Stimulated activated CD4-positive, alpha-beta T cell treated with anti-CD3 and anti-CD28 coated beads, TNF-alpha, amount 100 ng/mL, for 24 hours (primary cell): ENCODE measurements around the gene RALGAPA2.
A peak's percentile ranks its signal among the peaks of the same experiment; 100 is the strongest.

ENCODE experiments used
- DNase-seq, 3 experiments: peaks; one replicate each; pipeline ENCODE4 v3.0.0-alpha.2; 2020; ENCODE audit warnings: low read depth in 3 of 3

RALGAPA2 gene

DNA sequence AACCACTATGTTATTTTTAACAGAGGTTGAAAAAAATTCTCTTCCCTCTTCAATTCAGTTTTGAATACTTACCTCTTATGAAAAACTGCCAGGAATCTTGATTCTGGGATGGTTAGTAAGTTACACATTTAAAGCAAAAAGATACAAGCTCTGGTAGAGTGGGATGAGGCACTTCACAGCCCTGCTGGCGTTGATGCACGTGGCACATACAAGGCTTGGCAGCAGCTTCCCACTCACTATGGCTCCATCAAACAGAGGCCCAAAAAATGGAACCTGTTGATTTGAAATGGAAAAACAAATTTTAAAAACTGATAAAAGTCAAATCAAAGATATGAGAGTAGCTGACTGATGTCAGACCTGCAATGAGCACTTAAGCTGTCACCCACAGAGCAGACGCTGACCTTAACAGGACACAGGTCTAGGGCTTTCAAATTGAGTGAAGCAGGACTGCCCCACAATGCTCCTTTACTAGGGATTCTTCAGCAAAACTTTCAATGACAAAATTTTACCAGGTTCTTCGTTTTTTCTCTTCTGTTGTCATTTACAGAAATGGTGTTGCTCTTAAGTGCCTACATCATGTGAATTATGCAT, 239.7 kb downstream of the RALGAPA2 start:
- no peak for DNase-seq

DNA sequence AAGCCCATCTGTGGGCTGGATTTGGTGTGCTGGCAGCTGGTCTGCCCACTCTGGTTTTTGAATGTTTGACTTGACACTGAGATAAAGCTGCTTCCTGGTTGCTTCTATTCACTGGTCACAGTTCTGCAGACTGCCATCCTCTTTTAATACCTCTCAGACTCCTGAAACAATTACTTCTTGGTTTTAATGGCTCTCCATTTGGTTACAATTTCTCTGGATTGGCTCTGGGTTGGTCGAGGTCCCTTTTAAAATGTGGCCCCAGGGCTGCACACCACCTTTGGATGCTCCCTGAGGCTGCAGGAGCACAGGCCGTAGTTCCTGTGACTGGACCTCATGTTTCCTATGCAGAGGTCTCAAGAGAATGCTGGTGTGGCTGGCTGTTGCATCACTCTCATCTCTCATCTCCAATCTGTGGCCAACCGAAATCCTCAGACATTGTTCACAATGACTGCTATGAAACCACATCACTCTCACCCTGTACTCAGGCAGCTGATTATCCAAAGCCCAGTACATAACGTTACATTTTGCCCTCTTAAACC, 246.0 kb downstream of the RALGAPA2 start:
- DNase-seq = no peak

- no peak for DNase-seq
These were observed 247.2 kb downstream of the RALGAPA2 start for GRCh38 chr20:20465252-20465651.

DNA sequence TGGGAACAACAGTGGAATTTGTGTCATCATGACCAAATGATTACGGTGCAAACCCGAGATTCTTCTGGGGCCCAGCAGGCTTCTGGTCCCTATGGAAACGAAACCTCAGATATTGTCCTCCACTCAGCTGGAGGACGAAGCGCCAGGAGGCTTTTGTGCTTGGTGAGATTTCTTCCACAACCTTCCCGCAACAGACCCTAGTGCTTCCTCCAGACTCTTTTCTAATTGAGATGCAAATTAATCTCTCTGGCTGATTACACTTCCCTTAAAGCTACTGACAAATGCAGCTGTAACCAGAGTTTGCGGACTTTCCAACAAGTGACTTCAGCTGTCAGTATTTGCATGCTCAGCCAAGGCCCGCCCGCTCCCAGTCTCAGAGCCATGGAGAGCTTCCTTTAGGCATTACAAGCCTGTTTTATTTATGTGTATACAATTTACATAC, 248.5 kb downstream of the RALGAPA2 start:
- DNase-seq = no peak

DNA sequence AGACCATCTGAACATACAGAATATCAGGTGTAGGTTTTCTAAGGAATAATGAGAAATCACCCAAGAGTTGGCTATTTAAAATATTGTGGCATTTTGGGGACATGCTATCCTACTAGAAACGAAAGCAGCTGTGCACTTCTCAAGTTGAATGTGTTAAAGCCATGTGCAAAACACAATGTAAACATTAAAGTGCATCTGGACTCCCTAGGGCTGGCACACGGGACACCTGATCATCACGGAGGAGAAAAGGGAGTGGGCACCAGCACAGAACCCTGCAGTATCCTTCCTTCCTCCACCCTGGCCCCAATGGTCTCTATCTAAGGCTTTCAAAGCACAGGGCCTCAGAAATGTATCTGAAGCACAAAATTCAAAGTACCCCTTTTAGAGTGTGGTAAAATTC, 250.3 kb downstream of the RALGAPA2 start:
- no peak for DNase-seq

DNA sequence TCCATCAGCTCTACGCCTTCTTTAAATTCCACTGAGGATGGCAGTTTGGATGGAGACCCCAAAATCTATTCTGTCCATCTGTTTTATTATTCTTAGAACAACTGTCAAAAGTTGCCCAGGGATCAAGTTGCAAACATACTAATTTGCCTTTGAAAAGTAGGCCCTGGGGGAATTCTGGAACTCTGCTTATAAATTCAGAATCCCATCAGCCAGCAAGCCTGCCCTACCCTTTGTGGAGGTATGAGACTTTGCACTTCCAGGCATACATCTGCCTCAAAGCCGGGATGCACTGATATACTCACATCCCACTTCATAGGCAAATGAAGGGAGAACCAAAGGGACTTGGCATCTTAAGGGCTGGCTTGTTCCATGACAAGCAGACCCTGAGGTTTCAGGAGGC, 250.9 kb downstream of the RALGAPA2 start:
- no peak for DNase-seq

DNA sequence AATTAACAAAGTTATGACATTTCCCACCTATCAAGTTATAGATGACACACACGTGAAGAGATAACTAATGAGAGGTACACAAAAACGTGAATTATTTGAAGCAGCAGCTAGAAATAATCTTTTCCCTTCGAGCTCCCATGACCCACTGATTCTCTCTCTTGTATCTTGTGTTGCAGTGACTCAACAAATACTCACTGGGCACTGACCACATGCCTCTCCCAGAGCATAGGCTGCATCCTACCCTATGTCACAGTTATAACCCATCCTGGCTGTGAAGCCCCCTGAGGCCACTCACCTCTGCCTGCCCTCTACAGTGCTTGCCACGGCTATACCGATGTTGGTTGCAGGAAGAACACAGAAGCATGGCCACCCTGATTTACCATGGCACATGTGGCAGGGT, 252.7 kb downstream of the RALGAPA2 start:
- DNase-seq = no peak

GRCh38 chr20:20457392-20458126, 254.9 kb downstream of the RALGAPA2 start:
- DNase-seq = no peak

- DNase-seq = no peak
These were observed 255.7 kb downstream of the RALGAPA2 start for GRCh38 chr20:20456741-20457140.

GRCh38 chr20:20455926-20456325, 256.5 kb downstream of the RALGAPA2 start:
- no peak for DNase-seq

GRCh38 chr20:20454850-20455627, 257.4 kb downstream of the RALGAPA2 start:
- DNase-seq = no peak

- no peak for DNase-seq
These were observed 258.1 kb downstream of the RALGAPA2 start for GRCh38 chr20:20454367-20454766.

DNA sequence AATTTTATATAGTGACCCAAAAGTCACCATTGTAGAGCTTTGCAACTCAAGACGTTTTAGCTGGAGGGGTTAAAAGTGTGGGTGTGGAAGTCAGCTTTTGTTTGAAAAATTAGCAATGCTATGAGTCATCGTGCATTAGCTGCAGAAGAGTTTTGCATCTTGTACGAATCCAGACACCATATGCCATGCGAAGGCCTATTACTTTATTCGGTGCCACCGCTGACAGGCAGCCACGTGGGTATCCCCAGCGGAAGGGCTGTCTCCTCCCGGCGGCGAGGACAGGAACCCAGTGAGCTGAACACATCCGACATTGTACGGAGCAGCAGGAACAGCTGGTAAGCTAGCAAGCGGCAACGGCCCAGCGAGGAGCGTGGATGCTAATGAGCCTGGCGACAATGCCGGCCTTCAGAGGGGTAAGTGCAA, 260.2 kb downstream of the RALGAPA2 start:
- peak; percentile 18 to 68 (median 29) for DNase-seq

GRCh38 chr20:20450521-20450920, 261.9 kb downstream of the RALGAPA2 start:
- no peak for DNase-seq

DNA sequence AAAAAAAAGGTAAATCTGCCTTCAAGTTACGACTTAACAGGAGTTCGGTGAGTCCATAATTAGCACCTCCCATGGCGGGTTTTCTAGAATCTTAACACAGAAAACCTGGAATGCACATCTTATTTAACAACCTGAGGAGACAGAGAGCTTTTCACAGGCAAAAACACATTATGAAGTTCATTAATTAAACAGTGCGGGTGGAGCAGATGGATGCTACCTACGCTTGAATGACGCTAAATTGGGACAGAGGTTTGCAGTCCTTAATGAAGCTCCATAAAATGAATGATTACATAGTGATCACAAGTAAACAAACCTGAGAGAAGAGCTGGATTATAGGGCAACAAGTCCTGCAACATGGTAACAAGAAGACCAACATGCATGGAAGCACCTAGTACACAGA, 263.6 kb downstream of the RALGAPA2 start:
- no peak for DNase-seq

DNA sequence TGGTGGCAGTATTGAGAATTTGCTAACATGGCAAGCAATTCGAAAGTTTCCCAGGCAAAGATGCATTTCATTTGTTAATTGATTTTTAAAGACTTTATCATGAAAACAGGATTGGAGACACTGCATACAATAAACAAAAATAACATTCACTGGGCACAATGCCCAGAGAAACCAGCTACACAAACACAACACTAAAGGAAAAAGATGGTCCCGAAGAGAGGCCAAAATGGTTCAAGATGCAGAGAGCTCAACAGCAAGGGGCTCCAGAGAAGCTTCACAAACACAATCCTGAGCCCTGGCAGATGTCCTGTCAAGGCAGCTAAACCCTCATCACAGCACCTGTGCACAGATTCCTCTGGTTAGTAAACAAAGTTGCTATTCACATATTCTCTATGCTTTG, 265.2 kb downstream of the RALGAPA2 start:
- DNase-seq = no peak

DNA sequence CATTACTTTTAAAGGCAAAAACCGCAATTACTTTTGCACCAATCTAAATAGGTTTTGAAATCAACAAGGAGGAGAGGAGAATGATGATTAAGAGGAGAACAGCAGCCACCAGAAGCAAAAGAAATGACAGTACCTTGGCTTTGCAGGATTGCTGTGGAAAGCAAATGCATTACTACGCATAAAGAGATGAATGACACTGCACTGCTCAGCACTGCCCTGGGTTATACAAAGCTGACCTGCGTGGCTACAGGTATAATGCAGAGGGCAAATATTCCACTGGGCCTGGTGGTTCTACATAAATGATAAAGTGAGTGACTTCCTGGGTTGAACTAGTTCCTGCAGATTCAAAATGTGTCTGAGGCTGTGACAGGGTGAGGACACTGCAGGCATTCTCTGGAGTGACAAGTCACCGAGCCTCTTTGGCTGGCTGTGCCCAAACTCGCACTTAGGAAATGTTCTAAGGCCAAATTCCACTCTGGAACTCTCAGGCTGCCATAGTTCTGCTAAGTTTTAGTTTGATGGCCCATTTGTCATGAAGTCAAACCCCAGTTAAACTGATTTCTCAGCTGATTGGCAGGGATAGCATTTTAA, 265.9 kb downstream of the RALGAPA2 start:
- no peak for DNase-seq

DNA sequence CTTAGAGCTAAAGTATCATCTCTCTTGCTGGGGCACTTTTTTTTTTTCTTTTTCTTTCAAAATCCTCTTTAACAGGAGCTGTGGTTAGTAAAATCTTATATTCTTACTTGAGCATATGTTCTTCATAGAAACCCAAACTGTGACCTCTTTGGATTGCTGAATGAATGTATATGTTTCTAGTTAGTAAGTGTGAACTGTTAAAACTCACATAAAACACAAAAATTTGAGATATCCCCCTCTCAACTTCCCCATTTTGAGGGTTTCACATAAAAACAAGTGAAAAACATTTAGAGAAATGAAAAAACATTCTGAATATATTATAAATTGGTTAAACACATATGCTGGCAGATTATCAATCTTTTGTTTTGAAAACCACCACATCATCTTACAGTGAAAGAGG, 266.4 kb downstream of the RALGAPA2 start:
- no peak for DNase-seq

DNA sequence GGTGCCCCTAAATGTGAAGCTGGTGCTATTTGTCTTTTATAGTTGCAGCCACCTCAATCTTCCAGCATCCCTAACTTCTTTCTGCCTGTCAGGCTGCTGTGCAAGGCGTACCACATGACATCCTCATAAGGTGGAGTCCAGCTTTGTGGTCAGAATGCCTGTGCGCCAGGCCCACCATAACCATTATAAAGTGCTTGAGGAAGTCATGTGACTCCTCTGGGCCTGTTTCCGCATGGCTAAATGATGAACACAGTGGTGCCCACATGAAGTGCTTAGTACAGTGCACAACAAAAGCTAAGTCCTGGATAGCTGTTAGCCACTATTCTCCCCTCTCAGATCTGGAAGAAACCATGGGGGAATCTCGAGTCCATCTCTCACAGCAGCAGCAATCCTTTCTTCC, 268.9 kb downstream of the RALGAPA2 start:
- no peak for DNase-seq

DNA sequence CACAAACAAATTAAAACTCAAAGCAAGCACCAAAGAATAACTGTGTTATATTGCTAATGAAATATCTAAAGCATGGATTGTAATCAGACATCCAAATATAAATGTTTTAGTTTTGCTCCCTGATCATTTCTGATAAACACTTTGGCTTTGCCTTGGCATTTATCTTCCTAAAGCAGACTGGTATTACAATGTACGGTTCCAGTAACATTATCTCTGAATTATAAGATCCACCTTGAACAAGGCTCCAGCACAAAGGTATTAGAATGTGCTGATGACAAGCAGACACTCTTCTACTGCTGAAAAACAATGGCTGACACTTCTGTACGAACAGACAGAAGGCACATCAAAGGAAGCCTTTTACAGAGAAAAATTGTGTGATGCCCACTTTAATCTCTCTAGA, 270.0 kb downstream of the RALGAPA2 start:
- DNase-seq = no peak

- DNase-seq = no peak
These were observed 271.4 kb downstream of the RALGAPA2 start for GRCh38 chr20:20440886-20441658.
